ENCODE measurements around the gene ZNF282.
"Not testable (repeated sequence)": the region's sequence is repeated elsewhere in the genome, so short reads cannot be mapped to it uniquely, and the experiment has no call there.

The ZNF282 gene

DNA sequence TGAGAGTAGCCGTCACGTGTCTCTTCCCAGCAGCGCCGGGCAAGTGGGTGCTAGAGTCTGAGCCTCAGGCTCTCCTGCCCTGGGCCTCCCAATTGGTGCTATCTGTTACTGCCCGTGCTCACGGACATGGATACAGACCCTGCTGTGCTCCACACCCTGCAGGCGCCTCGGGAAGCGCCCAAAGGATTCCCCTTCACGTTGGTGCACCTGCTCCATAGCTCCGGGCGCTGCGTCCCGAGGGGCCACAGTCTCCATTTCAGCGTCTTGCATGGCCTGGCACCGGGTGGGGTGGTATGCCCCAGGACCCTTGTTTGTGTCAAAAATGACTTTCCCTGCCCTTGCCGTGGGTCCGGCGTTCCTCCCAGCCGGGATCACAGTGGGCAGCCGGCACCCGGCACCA, 30.3 kb downstream of the ZNF282 start:
- Histone ChIP-seq H3K9ac (no peak overlapping the region), H3K79me2 (ENCODE audit: insufficient read depth, low read depth) (no peaks in the 10 kb centered on the region), H3K27ac (no peak overlapping the region), H3K4me1 (ENCODE audit: low read depth, poor library complexity, severe bottlenecking) (no peaks in the 10 kb centered on the region), H3K4me2 (no peak overlapping the region), H4K20me1 (ENCODE audit: insufficient read depth) (no peaks in the 10 kb centered on the region), H3K27me3 (ENCODE audit: insufficient read depth, low read depth) (no peaks in the 10 kb centered on the region), H3K36me3 (ENCODE audit: insufficient read depth) (0 out of 2 replicates have a peak, but pooled peaks cover 5% of the 10 kb centered on the region), H3K4me3 (IDR thresholded peaks at IDR 0.05; ENCODE audit: insufficient read depth, low read depth, low read length) (no peak overlapping the region), H2AFZ (ENCODE audit: low read depth) (no peak overlapping the region)
- TF ChIP-seq, protein P1, sequence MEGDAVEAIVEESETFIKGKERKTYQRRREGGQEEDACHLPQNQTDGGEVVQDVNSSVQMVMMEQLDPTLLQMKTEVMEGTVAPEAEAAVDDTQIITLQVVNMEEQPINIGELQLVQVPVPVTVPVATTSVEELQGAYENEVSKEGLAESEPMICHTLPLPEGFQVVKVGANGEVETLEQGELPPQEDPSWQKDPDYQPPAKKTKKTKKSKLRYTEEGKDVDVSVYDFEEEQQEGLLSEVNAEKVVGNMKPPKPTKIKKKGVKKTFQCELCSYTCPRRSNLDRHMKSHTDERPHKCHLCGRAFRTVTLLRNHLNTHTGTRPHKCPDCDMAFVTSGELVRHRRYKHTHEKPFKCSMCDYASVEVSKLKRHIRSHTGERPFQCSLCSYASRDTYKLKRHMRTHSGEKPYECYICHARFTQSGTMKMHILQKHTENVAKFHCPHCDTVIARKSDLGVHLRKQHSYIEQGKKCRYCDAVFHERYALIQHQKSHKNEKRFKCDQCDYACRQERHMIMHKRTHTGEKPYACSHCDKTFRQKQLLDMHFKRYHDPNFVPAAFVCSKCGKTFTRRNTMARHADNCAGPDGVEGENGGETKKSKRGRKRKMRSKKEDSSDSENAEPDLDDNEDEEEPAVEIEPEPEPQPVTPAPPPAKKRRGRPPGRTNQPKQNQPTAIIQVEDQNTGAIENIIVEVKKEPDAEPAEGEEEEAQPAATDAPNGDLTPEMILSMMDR (conservative IDR thresholded peaks at IDR 0.05; ENCODE audit: low read depth, low read length): no peak

DNA sequence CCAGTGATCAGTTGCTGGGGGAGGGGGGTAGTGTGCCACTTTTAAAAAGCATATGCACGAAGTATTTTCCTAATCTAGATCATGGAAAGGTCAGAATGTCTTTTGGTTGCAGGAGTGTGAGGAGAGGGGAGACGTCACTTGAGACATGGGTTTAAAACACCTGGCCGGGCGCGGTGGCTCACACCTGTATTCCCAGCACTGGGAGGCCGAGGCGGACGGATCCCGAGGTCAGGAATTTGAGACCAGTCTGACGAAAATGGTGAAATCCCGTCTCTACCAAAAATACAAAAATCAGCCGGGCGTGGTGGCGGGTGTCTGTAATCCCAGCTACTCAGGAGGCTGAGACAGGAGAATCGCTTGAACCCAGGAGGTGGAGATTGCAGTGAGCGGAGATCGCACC, 31.0 kb downstream of the ZNF282 start:
- not testable (repeated sequence) for H3K27me3 ChIP-seq (ENCODE audit: insufficient read depth, low read depth); H3K4me2 ChIP-seq; H3K4me1 ChIP-seq (ENCODE audit: low read depth, poor library complexity, severe bottlenecking); H3K9ac ChIP-seq; H3K4me3 ChIP-seq (IDR thresholded peaks at IDR 0.05; ENCODE audit: insufficient read depth, low read depth, low read length); H4K20me1 ChIP-seq (ENCODE audit: insufficient read depth); H3K79me2 ChIP-seq (ENCODE audit: insufficient read depth, low read depth); H3K27ac ChIP-seq; H3K36me3 ChIP-seq (ENCODE audit: insufficient read depth); H2AFZ ChIP-seq (ENCODE audit: low read depth)

DNA sequence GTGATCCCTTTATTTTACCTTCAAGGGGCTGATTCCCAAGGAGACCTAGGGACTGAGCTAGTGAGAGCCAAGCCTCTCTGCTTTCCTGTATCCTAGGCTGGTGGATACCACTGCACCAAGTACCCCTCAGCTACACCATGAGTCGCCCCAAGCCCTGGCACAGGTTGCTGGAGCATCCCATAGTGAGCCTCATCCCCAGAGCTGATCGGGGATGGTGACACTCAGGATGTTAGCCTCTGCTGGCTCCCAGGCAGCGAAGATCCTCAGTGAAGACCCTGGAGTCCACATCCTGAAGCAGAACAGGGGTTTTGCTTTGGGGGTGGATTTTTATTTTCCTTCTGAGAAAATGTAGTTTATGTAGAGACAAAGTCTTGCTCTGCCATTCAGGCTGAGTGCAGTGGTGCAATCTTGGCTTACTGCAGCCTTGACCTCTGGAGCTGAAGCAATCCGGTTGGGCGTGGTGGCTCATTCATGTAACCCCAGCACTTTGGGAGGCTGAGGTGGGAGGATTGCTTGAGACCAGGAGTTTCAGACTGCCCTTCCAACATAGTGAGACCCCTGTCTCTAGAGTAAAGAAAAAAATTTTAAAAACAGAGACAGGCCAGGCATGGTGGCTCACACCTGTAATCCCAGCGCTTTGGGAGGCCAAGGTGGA, 31.6 kb downstream of the ZNF282 start:
- no peak overlapping the region for H3K4me2 ChIP-seq
- H3K4me1 ChIP-seq (ENCODE audit: low read depth, poor library complexity, severe bottlenecking): no peaks in the 10 kb centered on the region
- no peak overlapping the region for H3K9ac ChIP-seq
- H4K20me1 ChIP-seq (ENCODE audit: insufficient read depth): no peaks in the 10 kb centered on the region
- no peaks in the 10 kb centered on the region for H3K27me3 ChIP-seq (ENCODE audit: insufficient read depth, low read depth)
- H2AFZ ChIP-seq (ENCODE audit: low read depth): no peak overlapping the region
- H3K79me2 ChIP-seq (ENCODE audit: insufficient read depth, low read depth): no peaks in the 10 kb centered on the region
- no peak overlapping the region for H3K4me3 ChIP-seq (IDR thresholded peaks at IDR 0.05; ENCODE audit: insufficient read depth, low read depth, low read length)
- no peak overlapping the region for H3K27ac ChIP-seq
- TF ChIP-seq, protein P1 (conservative IDR thresholded peaks at IDR 0.05; ENCODE audit: low read depth, low read length): no peak
- 0 out of 2 replicates have a peak, but pooled peaks cover 5% of the 10 kb centered on the region for H3K36me3 ChIP-seq (ENCODE audit: insufficient read depth)

DNA sequence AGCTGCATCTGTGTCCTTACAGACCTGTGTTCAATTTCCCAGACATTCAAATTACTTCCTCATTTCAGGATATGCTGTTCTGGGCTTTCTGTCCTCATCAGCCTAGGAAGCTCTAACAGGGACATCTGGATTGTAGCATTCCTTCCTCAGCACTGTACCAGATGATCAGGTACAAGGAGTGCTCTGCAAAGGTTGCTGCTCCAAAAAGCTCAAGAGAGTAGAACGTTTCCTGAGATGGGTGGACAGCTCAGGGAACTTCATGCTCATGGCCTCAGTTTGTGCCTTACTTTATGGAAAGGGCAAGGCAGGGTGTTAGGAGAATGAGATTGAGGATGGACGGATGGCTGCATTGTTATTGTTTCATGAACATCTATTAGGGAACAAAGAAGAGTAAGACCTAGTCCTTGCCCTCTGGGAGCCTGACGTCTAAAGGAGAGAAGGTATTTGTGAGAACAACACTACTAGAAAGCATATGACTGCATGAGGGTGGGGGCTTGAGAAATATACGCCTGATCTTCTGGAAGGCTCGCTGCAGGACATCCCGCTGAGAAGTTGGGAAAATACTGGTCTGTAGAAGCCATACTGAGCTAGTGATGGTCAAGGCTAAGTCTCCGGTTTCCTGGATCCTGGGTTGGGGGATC, 33.6 kb downstream of the ZNF282 start:
- no peak overlapping the region for H3K9ac ChIP-seq
- H3K27ac ChIP-seq: no peak overlapping the region
- H3K36me3 ChIP-seq (ENCODE audit: insufficient read depth): 0 out of 2 replicates have a peak, but pooled peaks cover 5% of the 10 kb centered on the region
- TF ChIP-seq, protein P1 (conservative IDR thresholded peaks at IDR 0.05; ENCODE audit: low read depth, low read length): no peak
- H3K4me3 ChIP-seq (IDR thresholded peaks at IDR 0.05; ENCODE audit: insufficient read depth, low read depth, low read length): no peak overlapping the region
- H4K20me1 ChIP-seq (ENCODE audit: insufficient read depth): no peaks in the 10 kb centered on the region
- no peaks in the 10 kb centered on the region for H3K79me2 ChIP-seq (ENCODE audit: insufficient read depth, low read depth)
- H3K4me2 ChIP-seq: no peak overlapping the region
- H2AFZ ChIP-seq (ENCODE audit: low read depth): no peak overlapping the region
- no peaks in the 10 kb centered on the region for H3K4me1 ChIP-seq (ENCODE audit: low read depth, poor library complexity, severe bottlenecking)
- no peaks in the 10 kb centered on the region for H3K27me3 ChIP-seq (ENCODE audit: insufficient read depth, low read depth)

DNA sequence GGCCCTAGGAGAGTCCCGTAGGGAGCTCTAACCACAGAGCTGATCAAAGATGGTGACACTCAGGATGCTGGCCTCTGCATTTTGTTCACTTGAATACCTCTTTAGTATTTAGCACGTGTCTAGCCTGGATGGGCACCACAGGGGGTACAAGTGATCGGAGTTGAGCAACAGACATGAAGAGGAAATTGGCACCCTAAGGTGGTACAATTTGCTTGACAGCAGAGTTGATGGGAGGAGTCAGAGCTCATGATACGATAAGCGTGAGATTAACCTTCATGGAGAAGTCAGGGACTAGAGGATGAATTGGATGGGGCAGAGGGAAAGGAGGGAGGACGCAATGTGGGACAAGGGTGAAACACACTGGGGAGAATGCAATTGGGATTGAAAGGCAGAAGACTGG, 34.2 kb downstream of the ZNF282 start:
- Histone ChIP-seq H4K20me1 (ENCODE audit: insufficient read depth) (no peaks in the 10 kb centered on the region), H3K79me2 (ENCODE audit: insufficient read depth, low read depth) (no peaks in the 10 kb centered on the region), H3K4me2 (no peak overlapping the region), H3K4me3 (IDR thresholded peaks at IDR 0.05; ENCODE audit: insufficient read depth, low read depth, low read length) (no peak overlapping the region), H3K4me1 (ENCODE audit: low read depth, poor library complexity, severe bottlenecking) (no peaks in the 10 kb centered on the region), H3K27me3 (ENCODE audit: insufficient read depth, low read depth) (no peaks in the 10 kb centered on the region), H3K27ac (no peak overlapping the region), H3K9ac (no peak overlapping the region), H3K36me3 (ENCODE audit: insufficient read depth) (0 out of 2 replicates have a peak, but pooled peaks cover 1% of the 10 kb centered on the region), H2AFZ (ENCODE audit: low read depth) (no peak overlapping the region)
- TF ChIP-seq, protein P1 (conservative IDR thresholded peaks at IDR 0.05; ENCODE audit: low read depth, low read length): no peak

All from KMS-11 (cell line).